OCI-LY1 (cell line): ENCODE measurements around the gene TRA2A.

Experiments
- H2AFZ ChIP-seq: fragments of 200-600 bp; sonication (generic), shearing (Covaris generic); 2 replicates; pipeline ENCODE4 v1.6.0; 2014; ENCODE audit warnings: antibody characterized with exemption, mild to moderate bottlenecking, low read length
- H3F3A ChIP-seq: fragments of 200-600 bp; sonication (generic), shearing (Covaris generic); 2 replicates; pipeline ENCODE4 v1.6.0; 2014; ENCODE audit warnings: mild to moderate bottlenecking, antibody characterized with exemption, low read length, moderate library complexity; ENCODE audit not compliant: insufficient read depth
- H3K27ac ChIP-seq: fragments of 200-600 bp; sonication (generic); 2 replicates; pipeline ENCODE4 v1.5.1; 2014; ENCODE audit warnings: low read length, mixed run types, mild to moderate bottlenecking, low read depth; ENCODE audit not compliant: poor library complexity, severe bottlenecking
- H3K27me3 ChIP-seq: fragments of 200-600 bp; sonication (generic); 2 replicates; pipeline ENCODE4 v1.6.0; 2014; ENCODE audit warnings: antibody characterized with exemption, mild to moderate bottlenecking, low read length, moderate library complexity; ENCODE audit not compliant: insufficient read depth
- H3K36me3 ChIP-seq: fragments of 200-600 bp; sonication (generic); 2 replicates; pipeline ENCODE4 v1.6.1; 2014; ENCODE audit warnings: mild to moderate bottlenecking, antibody characterized with exemption, low read length, moderate library complexity, mixed read lengths; ENCODE audit not compliant: insufficient read depth
- H3K4me1 ChIP-seq: fragments of 200-600 bp; sonication (generic); 2 replicates; pipeline ENCODE4 v1.5.1; 2014; ENCODE audit warnings: mild to moderate bottlenecking, low read length, moderate library complexity; ENCODE audit not compliant: insufficient read depth, severe bottlenecking
- H3K4me2 ChIP-seq: fragments of 200-600 bp; sonication (generic), shearing (Covaris generic); 2 replicates; pipeline ENCODE4 v1.6.1; 2014; ENCODE audit warnings: low read length
- H3K4me3 ChIP-seq: fragments of 200-600 bp; sonication (generic); 2 replicates; pipeline ENCODE4 v1.5.1; 2014; ENCODE audit warnings: low read length, low read depth, mild to moderate bottlenecking, mixed read lengths; ENCODE audit not compliant: poor library complexity, severe bottlenecking
- H3K79me2 ChIP-seq: fragments of 200-600 bp; shearing (Covaris generic); 2 replicates; pipeline ENCODE4 v1.6.1; 2016; ENCODE audit warnings: mixed run types, low read length, mixed read lengths; ENCODE audit not compliant: insufficient read depth
- H3K9ac ChIP-seq: fragments of 200-600 bp; sonication (generic), shearing (Covaris generic); 2 replicates; pipeline ENCODE4 v1.6.1; 2014; ENCODE audit warnings: mild to moderate bottlenecking, low read length, mixed read lengths
- H3K9me2 ChIP-seq: fragments of 200-600 bp; sonication (generic), shearing (Covaris generic); 2 replicates; pipeline ENCODE4 v1.6.1; 2014; ENCODE audit warnings: low read depth, mild to moderate bottlenecking, low read length, mixed read lengths
- H3K9me3 ChIP-seq: fragments of 200-600 bp; shearing (Covaris generic); 2 replicates; pipeline ENCODE4 v1.6.1; 2014; ENCODE audit warnings: low read length, mixed read lengths
- H4K20me1 ChIP-seq: fragments of 200-600 bp; sonication (generic), shearing (Covaris generic); 2 replicates; pipeline ENCODE4 v1.6.0; 2016; ENCODE audit warnings: mild to moderate bottlenecking, low read length; ENCODE audit not compliant: insufficient read depth
- CTCF ChIP-seq: fragments of 200-600 bp; sonication (generic), shearing (Covaris generic); IDR thresholded peaks from 2 replicates; pipeline ENCODE4 v1.5.1; 2017; ENCODE audit warnings: mild to moderate bottlenecking, antibody characterized with exemption, low read length, moderate library complexity, mixed read lengths
- EZH2 ChIP-seq: fragments of 200-600 bp; sonication (generic), shearing (Covaris generic); IDR thresholded peaks from 2 replicates; pipeline ENCODE4 v1.8.0; 2017; ENCODE audit warnings: borderline replicate concordance, mixed run types, mild to moderate bottlenecking, antibody characterized with exemption, low read length, moderate library complexity, mixed read lengths

The TRA2A gene

GRCh38 chr7:23467291-23467805 is 64.4 kb downstream of the TRA2A start:
- Histone ChIP-seq H3K36me3 (peaks cover 20% of the 10 kb centered on the region; the same call in 1 of the 2 replicates), H3K9ac (peak overlapping the region; percentile 92), H4K20me1 (no peaks in the 10 kb centered on the region), H3K79me2 (peaks cover 73% of the 10 kb centered on the region), H3K4me2 (peak overlapping the region; percentile 81), H3K4me1 (peaks cover 53% of the 10 kb centered on the region), H3K4me3 (peak overlapping the region; percentile 86), H3F3A (peaks cover 10% of the 10 kb centered on the region), H3K9me3 (no peaks in the 10 kb centered on the region), H3K27ac (peak overlapping the region; percentile 99), H2AFZ (no peak overlapping the region), H3K9me2 (no peaks in the 10 kb centered on the region), H3K27me3 (no peaks in the 10 kb centered on the region)
- TF ChIP-seq EZH2 (no peak), CTCF (no peak)

GRCh38 chr7:23462846-23463245 is 68.9 kb downstream of the TRA2A start:
- H3K27ac ChIP-seq, result peak overlapping the region; percentile 50
- peaks cover 97% of the 10 kb centered on the region for H3K79me2 ChIP-seq
- no peak overlapping the region for H2AFZ ChIP-seq
- H4K20me1 ChIP-seq, result no peaks in the 10 kb centered on the region
- H3K4me2 ChIP-seq, result peak overlapping the region; percentile 61; the same call in 1 of the 2 replicates
- peak; percentile 50 for TF ChIP-seq CTCF
- TF ChIP-seq EZH2, result no peak
- no peaks in the 10 kb centered on the region for H3K9me3 ChIP-seq
- H3F3A ChIP-seq, result no peaks in the 10 kb centered on the region
- H3K9me2 ChIP-seq, result no peaks in the 10 kb centered on the region
- peaks cover 61% of the 10 kb centered on the region for H3K36me3 ChIP-seq
- H3K27me3 ChIP-seq, result no peaks in the 10 kb centered on the region
- H3K4me1 ChIP-seq, result peaks cover 62% of the 10 kb centered on the region
- H3K4me3 ChIP-seq, result no peak overlapping the region
- no peak overlapping the region; the same call in 1 of the 2 replicates for H3K9ac ChIP-seq

- Histone ChIP-seq H3K79me2 (peaks cover 99% of the 10 kb centered on the region), H3K9ac (no peak overlapping the region), H4K20me1 (no peaks in the 10 kb centered on the region), H3K9me2 (no peaks in the 10 kb centered on the region), H3K4me3 (no peak overlapping the region), H3K4me1 (peaks cover 29% of the 10 kb centered on the region), H3K9me3 (no peaks in the 10 kb centered on the region), H3K27ac (no peak overlapping the region), H3F3A (no peaks in the 10 kb centered on the region), H2AFZ (no peak overlapping the region), H3K36me3 (peaks cover 82% of the 10 kb centered on the region), H3K27me3 (no peaks in the 10 kb centered on the region), H3K4me2 (no peak overlapping the region)
- TF ChIP-seq EZH2 (no peak), CTCF (no peak)
Observed at GRCh38 chr7:23458044-23458443, 73.7 kb downstream of the TRA2A start.
